Activated naive CD4-positive, alpha-beta T cell (primary cell): ENCODE measurements around the gene CCDC97.

Source experiments
- DNase-seq, 4 experiments: peaks; one replicate each; lab custom pipeline; 2025; lab: John Stamatoyannopoulos, UW

Gene CCDC97

GRCh38 chr19:41298348-41298964, 11.5 kb upstream of the CCDC97 start:
- no peak for DNase-seq

GRCh38 chr19:41299046-41299754, 10.8 kb upstream of the CCDC97 start:
- no peak for DNase-seq

DNA sequence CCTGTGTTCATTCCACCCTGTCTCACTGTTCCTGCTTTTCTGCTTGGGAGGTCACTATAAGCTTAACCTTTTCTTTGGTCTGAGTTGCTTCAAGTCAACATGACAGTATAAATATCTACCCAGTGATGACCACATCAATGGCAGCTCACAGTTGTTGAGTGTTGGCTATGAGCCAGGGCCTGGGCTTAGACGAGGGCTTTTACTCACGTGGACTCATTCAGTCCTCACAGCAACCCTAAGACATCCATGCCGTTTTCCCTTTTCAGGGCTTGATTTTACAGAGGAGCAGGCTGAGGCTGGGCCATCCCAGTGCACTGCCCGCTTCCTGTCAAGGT, 10.2 kb upstream of the CCDC97 start:
- DNase-seq = peak in 1 of 4 experiments; percentile 34

- DNase-seq = no peak
Measured at GRCh38 chr19:41300555-41300954, 9.4 kb upstream of the CCDC97 start.

DNA sequence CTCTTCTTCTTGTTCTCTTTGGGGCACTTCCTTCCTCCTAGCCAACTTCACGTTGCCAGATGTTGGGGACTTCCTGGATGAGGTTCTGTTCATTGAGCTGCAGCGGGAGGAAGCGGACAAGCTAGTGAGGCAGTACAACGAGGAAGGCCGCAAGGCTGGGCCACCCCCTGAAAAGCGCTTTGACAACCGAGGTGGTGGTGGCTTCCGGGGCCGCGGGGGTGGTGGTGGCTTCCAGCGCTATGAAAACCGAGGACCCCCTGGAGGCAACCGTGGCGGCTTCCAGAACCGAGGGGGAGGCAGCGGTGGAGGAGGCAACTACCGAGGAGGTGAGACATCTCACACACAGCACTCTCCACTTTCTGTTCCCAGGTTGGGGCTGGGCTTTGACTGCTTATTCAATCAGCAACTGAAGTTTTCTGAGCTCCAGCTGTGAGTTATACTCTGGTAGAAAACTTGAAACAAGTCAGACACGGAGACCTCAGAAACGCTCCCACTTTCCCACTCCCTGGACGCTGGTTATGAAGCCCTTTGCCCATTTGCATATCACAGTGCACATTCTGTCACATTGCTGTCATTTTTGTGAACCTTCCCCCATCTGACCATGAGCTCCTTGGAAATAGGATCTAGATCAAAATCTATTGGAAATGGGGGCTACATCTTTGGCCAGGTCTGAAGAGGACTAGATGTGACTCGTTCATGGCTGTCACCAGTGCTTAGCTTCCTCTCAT, 7.2 kb upstream of the CCDC97 start:
- peak in 2 of 4 experiments; percentile 27 to 45 for DNase-seq

GRCh38 chr19:41303954-41304353, 6.0 kb upstream of the CCDC97 start:
- no peak for DNase-seq

GRCh38 chr19:41304706-41305483, 5.1 kb upstream of the CCDC97 start:
- no peak for DNase-seq

DNA sequence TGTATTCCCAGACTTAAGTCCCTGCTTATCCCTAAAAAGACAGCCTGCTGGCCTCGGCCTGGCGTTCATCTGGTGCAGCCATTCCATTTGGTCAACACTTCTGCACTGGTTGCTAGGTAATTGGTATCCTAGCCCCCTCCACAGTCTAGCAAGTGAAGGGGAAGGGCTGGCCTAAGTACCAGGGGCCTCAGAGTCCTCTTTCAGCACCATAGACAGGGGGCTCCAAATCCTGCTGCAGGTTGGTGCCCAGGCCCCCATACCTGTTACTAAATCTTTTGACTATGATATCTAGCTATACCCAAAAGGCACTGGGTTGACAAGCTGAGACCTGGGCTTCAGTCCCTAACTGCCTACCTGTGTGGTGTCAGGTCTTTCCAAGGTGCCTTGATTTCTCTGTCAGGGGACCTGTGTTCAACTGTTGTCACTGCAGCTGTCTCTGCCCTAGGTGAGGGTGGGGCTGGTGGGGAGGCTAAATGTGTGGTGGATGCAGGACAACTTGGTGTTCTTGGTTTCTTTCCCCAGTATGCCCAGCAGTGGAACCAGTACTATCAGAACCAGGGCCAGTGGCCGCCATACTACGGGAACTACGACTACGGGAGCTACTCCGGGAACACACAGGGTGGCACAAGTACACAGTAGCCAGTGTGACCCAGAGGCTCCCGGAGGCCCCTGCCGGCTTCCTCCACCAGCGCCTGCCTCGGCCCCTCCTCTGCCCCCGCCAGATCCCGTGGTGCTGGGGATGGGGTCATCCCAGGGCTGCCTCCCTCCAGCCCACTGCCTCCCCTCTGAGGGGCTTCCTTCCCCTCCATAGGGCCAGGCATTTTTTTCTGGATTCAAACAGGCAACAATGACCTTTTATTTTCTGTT, 3.8 kb upstream of the CCDC97 start:
- no peak for DNase-seq

- DNase-seq = no peak
Measured at GRCh38 chr19:41307090-41307875, 2.7 kb upstream of the CCDC97 start.

GRCh38 chr19:41307954-41308449, 2.0 kb upstream of the CCDC97 start:
- no peak for DNase-seq

DNA sequence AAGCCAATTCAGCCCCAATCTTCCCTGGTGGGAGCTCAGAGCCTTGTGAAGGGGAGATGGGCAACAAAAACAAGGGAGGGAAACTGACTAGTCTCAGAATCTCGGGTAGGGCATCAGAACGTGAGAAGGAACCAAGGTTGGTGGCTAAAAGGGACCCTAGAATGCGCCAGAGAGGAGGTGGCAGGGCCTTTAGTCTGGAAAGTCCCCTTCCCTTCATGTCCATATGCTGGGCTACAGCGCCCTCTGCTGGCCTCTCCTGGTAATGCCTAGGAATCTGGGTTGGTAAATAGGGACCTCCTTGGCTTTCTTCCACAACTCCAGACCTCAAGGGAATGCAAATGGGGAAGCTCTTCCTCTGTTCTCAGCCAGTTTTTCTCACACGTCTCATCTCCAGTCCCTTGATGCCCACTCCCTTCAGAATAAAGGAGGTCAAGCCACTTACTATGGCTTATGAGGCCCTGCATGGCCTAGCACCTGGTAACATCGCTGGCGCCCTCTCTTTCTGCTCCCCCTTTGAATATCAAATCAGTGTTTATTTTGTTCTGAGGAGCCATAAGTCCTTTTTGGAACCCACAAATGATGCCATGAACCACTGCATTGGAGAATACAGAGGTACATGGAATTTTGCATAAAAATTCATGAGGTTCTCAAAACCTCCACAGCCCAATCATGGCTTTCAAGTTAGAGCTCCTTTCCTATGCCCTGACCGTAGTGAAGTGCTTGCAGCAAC, 1.4 kb upstream of the CCDC97 start:
- DNase-seq = peak; percentile 93 to 96 (median 96)

- no peak for DNase-seq
Measured at GRCh38 chr19:41309180-41310032, 566 bp upstream of the CCDC97 start.

DNA sequence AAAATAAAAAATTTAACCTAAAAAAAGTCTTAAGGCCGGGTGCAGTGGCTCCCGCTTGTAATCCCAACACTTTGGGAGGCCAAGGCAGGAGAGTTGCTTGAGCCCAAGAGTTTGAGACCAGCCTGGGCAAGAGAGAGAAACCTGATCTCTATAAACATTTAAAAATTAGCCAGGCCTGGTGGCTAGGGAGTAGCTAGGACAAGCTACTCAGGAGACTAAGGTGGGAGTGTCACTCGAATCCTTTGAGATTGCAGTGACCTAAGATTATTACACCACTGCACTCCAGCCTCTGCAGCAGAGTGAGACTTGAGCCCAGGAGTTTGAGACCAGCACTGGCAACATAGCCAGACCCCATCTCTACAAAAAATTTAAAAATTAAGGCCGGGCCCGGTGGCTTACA, 1.1 kb downstream of the CCDC97 start:
- DNase-seq = no peak

- DNase-seq = no peak
Measured at GRCh38 chr19:41311613-41312012, 1.6 kb downstream of the CCDC97 start.

DNA sequence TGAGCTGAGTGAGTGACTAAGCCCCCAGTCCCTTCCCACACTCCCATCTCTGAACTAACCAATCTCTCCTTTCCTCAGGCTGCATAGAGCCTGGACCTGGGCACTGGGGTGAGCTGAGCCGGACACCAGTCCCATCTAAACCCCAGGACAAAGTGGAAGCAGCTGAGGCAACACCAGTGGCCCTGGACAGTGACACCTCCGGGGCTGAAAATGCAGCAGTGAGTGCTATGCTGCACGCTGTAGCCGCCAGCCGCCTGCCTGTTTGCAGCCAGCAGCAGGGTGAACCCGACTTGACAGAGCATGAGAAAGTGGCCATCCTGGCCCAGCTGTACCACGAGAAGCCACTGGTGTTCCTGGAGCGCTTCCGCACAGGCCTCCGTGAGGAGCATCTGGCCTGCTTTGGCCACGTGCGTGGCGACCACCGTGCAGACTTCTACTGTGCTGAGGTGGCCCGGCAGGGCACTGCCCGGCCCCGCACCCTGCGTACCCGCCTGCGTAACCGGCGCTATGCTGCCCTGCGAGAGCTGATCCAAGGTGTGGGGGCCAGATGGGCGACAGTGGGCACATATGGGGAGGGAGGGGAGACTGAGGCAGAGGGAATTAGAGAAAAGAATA, 6.4 kb downstream of the CCDC97 start:
- DNase-seq = no peak

DNA sequence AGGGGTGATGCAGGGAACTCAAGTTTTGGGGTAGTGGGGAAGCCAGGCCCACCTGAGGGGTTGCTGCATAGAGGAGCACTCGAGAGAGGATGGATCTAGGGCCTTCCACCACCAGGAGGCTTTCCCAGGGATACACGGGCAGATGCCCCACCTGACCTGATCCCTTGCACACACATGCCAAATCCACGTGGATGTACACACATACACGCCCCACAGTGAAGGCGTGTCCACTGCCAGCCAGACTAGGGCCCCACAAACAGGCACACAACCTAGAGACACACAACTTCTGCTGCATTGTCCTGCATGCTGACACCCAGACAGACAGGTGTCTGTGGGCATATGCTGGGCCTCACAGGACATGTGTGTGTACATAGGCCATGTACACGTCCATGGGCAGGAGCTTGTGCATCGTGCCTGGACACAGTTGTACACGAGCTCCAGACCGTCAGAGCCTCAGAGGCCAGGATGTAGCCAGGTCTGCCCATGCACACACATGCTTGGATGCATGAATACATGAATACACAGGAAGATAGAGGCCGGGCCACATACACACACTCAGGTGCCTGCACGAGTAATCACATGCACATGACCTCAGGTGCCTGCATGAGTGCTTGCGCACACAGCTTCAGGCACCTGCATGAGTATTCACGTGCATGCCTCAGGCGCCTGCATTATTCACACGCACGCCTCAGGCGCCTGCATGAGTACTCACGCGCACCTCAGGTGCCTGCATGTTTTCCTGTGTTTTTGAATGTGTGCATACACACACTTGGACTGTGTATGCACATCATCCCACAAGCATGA, 8.9 kb downstream of the CCDC97 start:
- no peak for DNase-seq

- no peak for DNase-seq
Measured at GRCh38 chr19:41319500-41320184, 9.7 kb downstream of the CCDC97 start.
